Prostate gland (tissue), 2 donors: ENCODE results near the gene KRT27.

Experiments used
- POLR2A ChIP-seq: fragments of 450-650 bp; IDR thresholded peaks from one replicate; pipeline ENCODE4 v1.6.1; 2016; ENCODE audit warnings: antibody characterized with exemption, mild to moderate bottlenecking
- POLR2AphosphoS5 ChIP-seq: sonication (generic); formaldehyde crosslinking; IDR thresholded peaks from one replicate; pipeline ENCODE4 v1.6.1; 2017; ENCODE audit warnings: antibody characterized with exemption
- TF ChIP-seq, protein P1 (sequence below), 4 experiments: fragments of 200-600 bp in 2 of 4; fragments of 450-650 bp in 2 of 4; sonication (generic) in 2 of 4; IDR thresholded peaks; 1 replicate in 3 of 4; 2 replicates in 1 of 4; pipeline ENCODE4 v1.5.1; 2016 to 2019; ENCODE audit warnings: antibody characterized with exemption in 4 of 4, mild to moderate bottlenecking in 2 of 4, moderate library complexity in 2 of 4

DNA sequence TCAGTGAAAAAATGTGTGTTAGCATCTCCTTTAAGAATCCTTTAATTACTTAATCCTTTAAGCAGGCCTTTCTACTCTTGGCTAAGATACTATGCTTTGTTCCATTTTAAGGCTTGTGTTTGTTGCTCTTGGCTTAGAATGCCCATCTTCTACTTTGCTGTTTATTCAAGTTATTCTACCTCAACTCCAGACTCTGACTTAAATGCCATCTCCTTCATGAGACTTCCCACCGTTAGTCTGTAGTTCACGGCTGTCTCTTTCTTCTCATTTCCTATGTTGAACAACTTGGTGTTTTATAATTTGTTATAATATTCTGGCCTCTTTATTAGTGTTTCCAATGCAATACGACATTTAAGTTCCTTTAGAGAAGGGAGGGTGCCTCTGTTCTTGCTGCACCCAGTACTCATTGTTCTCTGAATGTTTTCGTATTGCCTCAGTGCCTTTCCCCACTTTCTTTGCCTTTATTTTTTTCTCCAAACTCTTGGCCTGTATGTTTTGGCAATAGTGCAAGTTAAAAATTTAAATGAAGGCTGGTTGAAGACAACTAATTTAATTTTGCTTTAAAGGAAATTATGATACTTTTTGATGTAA lies 46.2 kb upstream of the KRT27 start:
- TF ChIP-seq, protein P1, sequence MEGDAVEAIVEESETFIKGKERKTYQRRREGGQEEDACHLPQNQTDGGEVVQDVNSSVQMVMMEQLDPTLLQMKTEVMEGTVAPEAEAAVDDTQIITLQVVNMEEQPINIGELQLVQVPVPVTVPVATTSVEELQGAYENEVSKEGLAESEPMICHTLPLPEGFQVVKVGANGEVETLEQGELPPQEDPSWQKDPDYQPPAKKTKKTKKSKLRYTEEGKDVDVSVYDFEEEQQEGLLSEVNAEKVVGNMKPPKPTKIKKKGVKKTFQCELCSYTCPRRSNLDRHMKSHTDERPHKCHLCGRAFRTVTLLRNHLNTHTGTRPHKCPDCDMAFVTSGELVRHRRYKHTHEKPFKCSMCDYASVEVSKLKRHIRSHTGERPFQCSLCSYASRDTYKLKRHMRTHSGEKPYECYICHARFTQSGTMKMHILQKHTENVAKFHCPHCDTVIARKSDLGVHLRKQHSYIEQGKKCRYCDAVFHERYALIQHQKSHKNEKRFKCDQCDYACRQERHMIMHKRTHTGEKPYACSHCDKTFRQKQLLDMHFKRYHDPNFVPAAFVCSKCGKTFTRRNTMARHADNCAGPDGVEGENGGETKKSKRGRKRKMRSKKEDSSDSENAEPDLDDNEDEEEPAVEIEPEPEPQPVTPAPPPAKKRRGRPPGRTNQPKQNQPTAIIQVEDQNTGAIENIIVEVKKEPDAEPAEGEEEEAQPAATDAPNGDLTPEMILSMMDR (IDR thresholded peaks at IDR 0.05): no peak
- TF ChIP-seq POLR2A (no peak), POLR2AphosphoS5 (peak; percentile 71)
